IPS-NIHi7 (cell line): ENCODE measurements around the gene NUDT22.

Source experiments
- DNase-seq: peaks from one replicate; pipeline ENCODE4 v3.0.0; 2012; ENCODE audit warnings: mixed read lengths; ENCODE audit errors: extremely low spot score

The NUDT22 gene

GRCh38 chr11:64206457-64207255 lies 19.4 kb upstream of the NUDT22 start, which contains the start of gene FERMT3:
FERMT3 (plus strand) TSS chr11:64206721; CDS start chr11:64207365, 644 bp downstream.
- DNase-seq, result no peak

GRCh38 chr11:64207256-64208085 lies 18.6 kb upstream of the NUDT22 start:
- DNase-seq, result no peak

GRCh38 chr11:64208086-64208795 lies 17.8 kb upstream of the NUDT22 start:
- no peak for DNase-seq

GRCh38 chr11:64208796-64209562 lies 17.1 kb upstream of the NUDT22 start:
- no peak for DNase-seq

- DNase-seq, result no peak
Observed at GRCh38 chr11:64209563-64209843, 16.6 kb upstream of the NUDT22 start.

GRCh38 chr11:64210301-64211020 lies 15.6 kb upstream of the NUDT22 start:
- no peak for DNase-seq

- no peak for DNase-seq
Observed at GRCh38 chr11:64211181-64211872, 14.7 kb upstream of the NUDT22 start.

- no peak for DNase-seq
Observed at GRCh38 chr11:64216879-64217278, 9.2 kb upstream of the NUDT22 start.

- DNase-seq, result no peak
Observed at GRCh38 chr11:64218628-64219353, 7.3 kb upstream of the NUDT22 start.

- DNase-seq, result no peak
Observed at GRCh38 chr11:64219354-64219684, 6.8 kb upstream of the NUDT22 start.

GRCh38 chr11:64219755-64220154 lies 6.3 kb upstream of the NUDT22 start:
- no peak for DNase-seq

GRCh38 chr11:64220271-64220670 lies 5.8 kb upstream of the NUDT22 start:
- no peak for DNase-seq

- DNase-seq, result no peak
Observed at GRCh38 chr11:64220798-64221197, 5.3 kb upstream of the NUDT22 start.

- DNase-seq, result no peak
Observed at GRCh38 chr11:64222651-64223000, 3.4 kb upstream of the NUDT22 start.

- DNase-seq, result no peak
Observed at GRCh38 chr11:64223001-64223651, 2.9 kb upstream of the NUDT22 start.

GRCh38 chr11:64224151-64224890 lies 1.8 kb upstream of the NUDT22 start:
- no peak for DNase-seq

- DNase-seq, result no peak
Observed at GRCh38 chr11:64224891-64225607, 1.0 kb upstream of the NUDT22 start.

GRCh38 chr11:64226507-64227051 lies 505 bp downstream of the NUDT22 start:
- DNase-seq, result no peak
